ENCODE measurements around the gene PITPNB.

DNA sequence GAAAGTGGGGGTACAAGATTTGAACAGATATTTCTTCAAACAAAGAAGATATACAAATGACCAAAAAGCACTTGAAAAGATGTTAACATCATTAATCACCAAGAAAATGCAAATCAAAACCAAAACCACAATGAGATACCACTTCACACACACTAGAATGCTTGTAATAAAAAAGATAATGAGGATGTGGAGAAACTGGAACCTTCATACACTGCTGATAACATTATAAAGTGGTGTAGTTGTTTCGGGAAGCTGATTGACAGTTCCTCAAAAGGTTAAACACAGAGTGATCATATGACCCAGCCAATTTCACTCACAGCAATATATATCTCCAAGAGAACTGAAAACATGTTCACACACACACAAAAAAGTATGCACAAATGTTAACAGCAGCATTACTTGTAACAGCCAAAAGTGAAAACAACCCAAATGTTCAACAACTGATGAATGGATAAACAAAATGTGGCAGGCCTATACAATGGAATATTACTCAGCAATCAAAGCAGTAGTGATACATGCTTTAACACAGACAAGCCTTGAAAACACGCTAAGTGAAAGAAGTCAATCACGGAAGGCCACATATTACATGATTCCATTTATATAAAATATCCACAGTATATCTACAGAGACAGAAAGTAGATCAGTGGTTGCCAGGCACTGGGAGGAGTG lies 15.1 kb downstream of the PITPNB start:
- no peak for TF ChIP-seq RAD21 (IDR thresholded peaks at IDR 0.05; ENCODE audit: low read depth)
- no peak for TF ChIP-seq POLR2AphosphoS5 (IDR thresholded peaks at IDR 0.05; ENCODE audit: low read depth, low read length)
- TF ChIP-seq SIN3A (IDR thresholded peaks at IDR 0.05; ENCODE audit: low read depth), result no peak
- no peak for TF ChIP-seq ZNF274 (IDR thresholded peaks at IDR 0.05; ENCODE audit: low read depth, low read length)
- TF ChIP-seq, protein P1, sequence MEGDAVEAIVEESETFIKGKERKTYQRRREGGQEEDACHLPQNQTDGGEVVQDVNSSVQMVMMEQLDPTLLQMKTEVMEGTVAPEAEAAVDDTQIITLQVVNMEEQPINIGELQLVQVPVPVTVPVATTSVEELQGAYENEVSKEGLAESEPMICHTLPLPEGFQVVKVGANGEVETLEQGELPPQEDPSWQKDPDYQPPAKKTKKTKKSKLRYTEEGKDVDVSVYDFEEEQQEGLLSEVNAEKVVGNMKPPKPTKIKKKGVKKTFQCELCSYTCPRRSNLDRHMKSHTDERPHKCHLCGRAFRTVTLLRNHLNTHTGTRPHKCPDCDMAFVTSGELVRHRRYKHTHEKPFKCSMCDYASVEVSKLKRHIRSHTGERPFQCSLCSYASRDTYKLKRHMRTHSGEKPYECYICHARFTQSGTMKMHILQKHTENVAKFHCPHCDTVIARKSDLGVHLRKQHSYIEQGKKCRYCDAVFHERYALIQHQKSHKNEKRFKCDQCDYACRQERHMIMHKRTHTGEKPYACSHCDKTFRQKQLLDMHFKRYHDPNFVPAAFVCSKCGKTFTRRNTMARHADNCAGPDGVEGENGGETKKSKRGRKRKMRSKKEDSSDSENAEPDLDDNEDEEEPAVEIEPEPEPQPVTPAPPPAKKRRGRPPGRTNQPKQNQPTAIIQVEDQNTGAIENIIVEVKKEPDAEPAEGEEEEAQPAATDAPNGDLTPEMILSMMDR (IDR thresholded peaks at IDR 0.05 in 2 of 3, conservative IDR thresholded peaks at IDR 0.05 in 1 of 3; ENCODE audit: borderline replicate concordance in 1 of 3, insufficient read depth in 1 of 3, low read depth in 2 of 3, low read length in 2 of 3), result no peak
- TF ChIP-seq TCF7L2 (IDR thresholded peaks at IDR 0.05; ENCODE audit: borderline replicate concordance, extremely low read depth, insufficient read depth, insufficient read length), result no peak
- TF ChIP-seq, protein P2, sequence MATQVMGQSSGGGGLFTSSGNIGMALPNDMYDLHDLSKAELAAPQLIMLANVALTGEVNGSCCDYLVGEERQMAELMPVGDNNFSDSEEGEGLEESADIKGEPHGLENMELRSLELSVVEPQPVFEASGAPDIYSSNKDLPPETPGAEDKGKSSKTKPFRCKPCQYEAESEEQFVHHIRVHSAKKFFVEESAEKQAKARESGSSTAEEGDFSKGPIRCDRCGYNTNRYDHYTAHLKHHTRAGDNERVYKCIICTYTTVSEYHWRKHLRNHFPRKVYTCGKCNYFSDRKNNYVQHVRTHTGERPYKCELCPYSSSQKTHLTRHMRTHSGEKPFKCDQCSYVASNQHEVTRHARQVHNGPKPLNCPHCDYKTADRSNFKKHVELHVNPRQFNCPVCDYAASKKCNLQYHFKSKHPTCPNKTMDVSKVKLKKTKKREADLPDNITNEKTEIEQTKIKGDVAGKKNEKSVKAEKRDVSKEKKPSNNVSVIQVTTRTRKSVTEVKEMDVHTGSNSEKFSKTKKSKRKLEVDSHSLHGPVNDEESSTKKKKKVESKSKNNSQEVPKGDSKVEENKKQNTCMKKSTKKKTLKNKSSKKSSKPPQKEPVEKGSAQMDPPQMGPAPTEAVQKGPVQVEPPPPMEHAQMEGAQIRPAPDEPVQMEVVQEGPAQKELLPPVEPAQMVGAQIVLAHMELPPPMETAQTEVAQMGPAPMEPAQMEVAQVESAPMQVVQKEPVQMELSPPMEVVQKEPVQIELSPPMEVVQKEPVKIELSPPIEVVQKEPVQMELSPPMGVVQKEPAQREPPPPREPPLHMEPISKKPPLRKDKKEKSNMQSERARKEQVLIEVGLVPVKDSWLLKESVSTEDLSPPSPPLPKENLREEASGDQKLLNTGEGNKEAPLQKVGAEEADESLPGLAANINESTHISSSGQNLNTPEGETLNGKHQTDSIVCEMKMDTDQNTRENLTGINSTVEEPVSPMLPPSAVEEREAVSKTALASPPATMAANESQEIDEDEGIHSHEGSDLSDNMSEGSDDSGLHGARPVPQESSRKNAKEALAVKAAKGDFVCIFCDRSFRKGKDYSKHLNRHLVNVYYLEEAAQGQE (IDR thresholded peaks at IDR 0.05; ENCODE audit: low read depth), result no peak
- TF ChIP-seq SRF (IDR thresholded peaks at IDR 0.05; ENCODE audit: low read depth), result no peak
- no peak for TF ChIP-seq ELF1 (IDR thresholded peaks at IDR 0.05; ENCODE audit: borderline replicate concordance, low read depth)
- TF ChIP-seq SP1 (IDR thresholded peaks at IDR 0.05; ENCODE audit: low read depth), result no peak
- TF ChIP-seq POLR2A (IDR thresholded peaks at IDR 0.05; ENCODE audit: borderline replicate concordance, extremely low read depth, insufficient read depth, insufficient read length), result no peak
- TF ChIP-seq JUND (IDR thresholded peaks at IDR 0.05), result no peak

All from HCT116 (cell line).